Effector CD8-positive, alpha-beta T cell (primary cell): Measurements from ENCODE around the gene SERHL2.
"Not testable (repeated sequence)": the region's sequence is repeated elsewhere in the genome, so short reads cannot be mapped to it uniquely, and the experiment has no call there.

Source experiments
- DNase-seq: peaks from one replicate; lab custom pipeline; 2025; lab: John Stamatoyannopoulos, UW

Gene SERHL2

DNA sequence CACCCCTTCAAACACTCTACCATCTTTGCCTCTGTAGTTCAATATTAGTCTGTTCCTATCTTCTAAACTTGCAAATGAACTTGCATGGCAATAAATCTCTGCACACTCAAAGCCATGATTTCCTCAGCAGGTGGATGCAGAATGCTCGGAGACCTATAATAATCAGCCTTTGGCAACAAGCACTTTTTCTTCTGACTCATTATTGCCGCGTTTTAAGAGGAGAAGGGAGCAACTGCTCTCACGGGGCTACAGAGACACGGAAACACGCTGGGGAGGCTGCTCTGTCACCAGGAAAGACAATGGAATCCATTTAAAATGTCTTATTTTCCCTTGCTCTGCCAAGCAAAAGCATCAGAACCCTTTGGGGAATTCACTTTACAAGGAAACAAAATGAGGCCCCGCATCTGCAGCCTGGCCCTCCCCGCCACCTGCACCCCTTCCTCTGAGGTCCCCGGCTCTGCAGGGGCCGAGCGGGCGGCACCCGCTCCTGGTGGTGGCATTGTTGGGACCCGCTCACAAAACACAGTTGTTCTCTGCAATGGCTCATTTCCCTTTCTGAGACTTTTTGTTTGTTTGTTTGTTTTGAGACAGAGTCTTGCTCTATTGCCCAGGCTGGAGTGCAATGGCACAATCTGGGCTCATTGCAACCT is 18.5 kb upstream of the SERHL2 start:
- DNase-seq: not testable (repeated sequence)

DNA sequence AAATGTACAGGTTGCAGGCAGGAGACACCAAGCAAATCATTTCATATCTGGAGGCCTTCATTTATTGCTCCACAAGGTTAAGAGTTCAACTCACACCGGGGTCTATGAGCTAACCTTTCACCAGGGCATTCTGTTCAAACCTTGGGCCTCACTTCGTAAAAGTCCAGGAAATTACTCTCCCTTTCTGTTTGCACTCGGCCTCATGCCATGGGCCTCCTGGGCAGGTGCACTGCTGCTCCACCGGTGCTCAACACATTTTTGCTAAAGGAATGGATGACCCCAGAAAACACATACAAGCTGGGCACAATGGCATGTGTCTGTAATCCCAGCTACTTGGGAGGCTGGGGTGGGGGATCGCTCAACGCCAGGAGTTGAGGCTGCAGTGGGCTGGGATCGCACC is 17.6 kb upstream of the SERHL2 start:
- DNase-seq: no peak

DNA sequence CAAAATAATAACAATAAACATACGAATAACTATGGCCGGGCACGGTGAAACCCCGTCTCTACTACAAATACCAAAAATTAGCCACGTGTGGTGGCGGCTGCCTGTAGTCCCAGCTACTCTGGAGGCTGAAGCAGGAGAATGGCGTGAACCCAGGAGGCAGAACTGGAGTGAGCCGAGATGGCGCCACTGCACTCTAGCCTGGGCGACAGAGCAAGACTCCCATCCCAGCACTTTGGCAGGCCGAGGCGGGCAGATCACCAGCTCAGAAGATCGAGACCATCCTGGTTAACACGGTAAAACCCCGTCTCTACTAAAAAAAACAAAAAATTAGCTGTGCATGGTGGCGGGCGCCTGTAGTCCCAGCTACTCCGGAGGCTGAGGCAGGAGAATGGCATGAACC is 17.1 kb upstream of the SERHL2 start:
- DNase-seq: not testable (repeated sequence)

DNA sequence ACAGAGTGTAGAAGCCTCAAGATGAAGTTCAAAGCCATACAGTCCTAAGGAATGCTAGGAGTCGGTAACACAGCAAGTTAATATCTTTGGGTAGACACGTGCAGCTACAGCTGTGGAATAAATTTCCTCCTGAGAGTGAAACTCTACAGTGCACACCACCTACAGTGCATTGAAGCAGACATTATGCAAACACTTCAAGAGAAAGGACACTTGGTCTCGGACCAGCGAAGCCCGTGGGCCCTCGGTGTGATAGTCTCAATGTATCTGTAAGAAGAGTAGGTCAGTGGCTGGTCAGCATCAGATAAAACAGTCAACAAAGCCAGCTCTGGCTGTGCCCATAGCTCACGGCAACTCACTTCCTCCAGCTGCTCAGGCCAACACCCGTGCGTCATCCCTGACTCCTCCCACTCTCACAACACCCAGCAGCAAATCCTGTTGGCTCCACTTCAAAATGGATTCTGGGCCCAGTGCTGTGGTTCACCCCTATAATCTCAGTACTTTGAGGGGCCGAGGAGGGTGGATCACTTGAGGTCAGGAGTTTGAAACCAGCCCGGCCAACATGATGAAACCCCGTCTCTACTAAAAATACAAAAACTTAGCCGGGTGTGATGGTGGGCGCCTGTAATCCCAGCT is 16.4 kb upstream of the SERHL2 start:
- DNase-seq: not testable (repeated sequence)

DNA sequence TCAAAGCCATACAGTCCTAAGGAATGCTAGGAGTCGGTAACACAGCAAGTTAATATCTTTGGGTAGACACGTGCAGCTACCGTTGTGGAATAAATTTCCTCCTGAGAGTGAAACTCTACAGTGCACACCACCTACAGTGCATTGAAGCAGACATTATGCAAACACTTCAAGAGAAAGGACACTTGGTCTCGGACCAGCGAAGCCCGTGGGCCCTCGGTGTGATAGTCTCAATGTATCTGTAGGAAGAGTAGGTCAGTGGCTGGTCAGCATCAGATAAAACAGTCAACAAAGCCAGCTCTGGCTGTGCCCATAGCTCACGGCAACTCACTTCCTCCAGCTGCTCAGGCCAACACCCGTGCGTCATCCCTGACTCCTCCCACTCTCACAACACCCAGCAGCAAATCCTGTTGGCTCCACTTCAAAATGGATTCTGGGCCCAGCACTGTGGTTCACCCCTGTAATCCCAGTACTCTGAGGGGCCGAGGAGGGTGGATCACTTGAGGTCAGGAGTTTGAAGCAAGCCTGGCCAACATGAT is 14.5 kb upstream of the SERHL2 start:
- DNase-seq: not testable (repeated sequence)

DNA sequence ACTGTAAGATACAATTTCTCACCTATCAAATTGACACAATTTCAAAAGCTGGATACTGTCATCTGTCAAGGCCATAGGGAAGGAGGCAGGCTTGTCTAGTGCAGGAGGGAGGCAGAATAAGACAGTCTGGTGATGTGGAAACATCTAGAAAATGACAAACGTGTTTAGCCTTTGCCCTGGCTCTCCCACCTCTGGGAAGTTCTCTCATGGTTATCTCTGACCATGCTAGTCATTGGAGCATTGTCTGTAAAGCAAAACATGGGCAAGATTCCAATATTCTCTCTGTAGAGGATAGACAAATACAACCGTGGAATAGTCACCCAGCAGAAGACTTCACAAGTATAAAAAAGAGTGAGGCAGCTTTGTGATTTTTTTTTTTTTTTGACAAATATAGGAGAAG is 9.1 kb upstream of the SERHL2 start:
- DNase-seq: no peak

DNA sequence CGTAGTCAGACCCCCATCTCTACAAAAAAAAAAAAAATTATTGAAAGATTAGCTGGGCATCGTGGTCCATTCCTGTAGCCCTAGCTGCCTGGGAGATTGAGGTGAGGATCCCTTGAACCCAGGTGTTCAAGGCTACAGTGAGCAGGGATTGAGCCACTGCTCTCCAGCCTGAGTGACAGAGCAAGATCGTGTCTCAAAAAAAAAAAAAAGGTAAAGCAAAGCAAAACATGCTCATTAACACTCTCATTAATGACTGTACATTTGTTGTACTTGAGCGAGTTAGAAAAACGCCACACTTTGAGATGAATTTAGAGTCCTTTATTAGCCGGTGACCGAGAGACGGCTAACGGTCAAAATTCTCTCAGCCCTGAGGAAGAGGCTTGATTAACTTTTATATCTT is 6.2 kb upstream of the SERHL2 start:
- DNase-seq: no peak

DNA sequence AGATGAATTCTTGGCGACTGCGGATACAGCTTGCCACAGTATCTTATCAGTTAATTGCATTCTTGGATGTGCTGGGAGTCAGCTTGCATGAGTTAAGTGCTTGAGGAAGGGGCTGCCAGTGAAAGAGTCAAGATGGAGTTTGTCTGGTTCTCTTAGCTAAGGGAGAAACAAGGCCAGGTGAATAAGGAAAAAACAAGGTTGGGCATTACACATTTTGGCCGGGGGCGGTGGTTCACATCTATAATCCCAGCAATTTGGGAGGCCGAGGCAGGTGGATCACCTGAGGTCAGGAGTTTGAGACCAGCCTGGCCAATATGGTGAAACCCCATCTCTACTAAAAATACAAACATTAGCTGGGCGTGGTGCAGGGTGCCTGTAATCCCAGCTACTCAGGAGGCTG is 5.6 kb upstream of the SERHL2 start:
- not testable (repeated sequence) for DNase-seq

DNA sequence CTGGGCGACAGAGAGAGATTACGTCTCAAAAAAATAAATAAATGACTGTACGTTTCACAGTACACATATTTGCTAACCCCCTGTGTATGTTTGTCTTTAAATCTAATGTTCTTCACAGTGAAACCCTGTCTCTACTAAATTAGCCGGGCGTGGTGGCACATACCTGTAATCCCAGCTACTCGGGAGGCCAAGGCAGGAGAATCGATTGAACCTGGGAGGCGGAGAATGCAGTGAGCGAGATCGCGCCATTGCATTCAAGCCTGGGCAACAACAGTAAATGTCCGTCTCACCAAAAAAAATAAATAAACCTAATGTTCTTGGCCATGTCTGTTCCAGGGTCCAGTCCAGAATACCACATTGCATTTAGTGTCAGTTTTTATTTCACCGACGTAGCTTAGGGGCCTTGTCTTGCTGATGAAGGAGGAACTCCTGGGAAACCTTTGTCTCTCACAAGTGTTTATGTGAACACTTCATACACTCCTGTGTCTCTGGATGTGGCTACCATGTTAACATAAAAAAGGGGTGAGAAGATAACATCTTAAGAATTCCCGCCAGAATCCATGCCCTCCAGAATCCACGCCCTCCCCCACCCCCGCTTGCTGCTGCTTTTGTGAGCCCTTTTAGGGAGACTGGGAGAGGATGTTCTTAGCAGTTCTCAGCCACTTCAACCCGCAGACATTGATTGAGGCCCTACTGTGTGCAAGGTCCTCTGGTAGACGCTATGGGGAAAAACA is 5.0 kb upstream of the SERHL2 start:
- no peak for DNase-seq

DNA sequence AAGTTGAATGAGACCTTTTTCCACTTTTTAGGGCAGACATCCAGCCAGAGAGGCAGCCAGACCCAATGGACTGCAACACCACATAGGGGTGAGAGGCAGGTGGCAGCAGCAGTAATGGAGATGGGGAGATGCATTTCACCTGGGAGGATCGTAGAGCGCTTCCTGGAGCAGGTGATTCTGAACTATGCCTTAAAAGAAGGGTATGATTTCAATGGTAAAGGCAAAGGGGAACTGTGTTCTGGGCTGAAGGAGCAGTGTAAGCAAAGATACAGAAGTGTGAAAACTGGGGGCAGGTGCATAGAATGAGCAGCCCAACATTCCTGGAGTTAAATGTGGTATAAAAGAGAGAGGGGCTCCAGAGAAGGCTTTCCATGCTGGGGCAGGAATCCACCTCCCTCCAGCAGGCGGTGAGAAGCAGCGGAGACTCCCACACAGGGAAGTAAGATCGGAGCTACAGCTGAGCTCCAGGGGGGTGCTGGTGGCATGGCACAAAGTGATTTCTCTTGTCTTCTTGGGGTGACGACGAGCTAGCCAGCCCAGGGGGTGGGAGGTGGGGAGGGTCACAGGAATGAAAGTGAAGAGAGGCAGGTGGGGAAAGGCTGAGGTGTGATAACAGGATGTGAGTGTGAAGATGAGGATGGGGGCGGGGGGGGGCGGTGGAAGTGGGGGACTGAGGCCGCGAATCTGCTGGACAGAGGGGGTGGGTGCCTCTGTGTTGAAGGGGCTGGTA is 4.3 kb upstream of the SERHL2 start:
- DNase-seq: no peak

DNA sequence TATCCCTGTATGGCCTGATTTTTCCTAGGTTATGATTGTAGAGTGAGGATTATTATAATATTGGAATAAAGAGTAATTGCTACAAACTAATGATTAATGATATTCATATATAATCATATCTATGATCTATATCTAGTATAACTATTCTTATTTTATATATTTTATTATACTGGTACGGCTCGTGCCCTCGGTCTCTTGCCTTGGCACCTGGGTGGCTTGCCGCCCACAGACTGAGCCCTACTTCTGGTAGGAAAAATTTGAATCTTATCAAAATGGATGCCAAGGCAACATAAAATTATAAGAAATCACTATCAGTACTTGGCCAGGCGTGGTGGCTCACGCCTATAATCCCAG is 1.5 kb upstream of the SERHL2 start:
- not testable (repeated sequence) for DNase-seq

DNA sequence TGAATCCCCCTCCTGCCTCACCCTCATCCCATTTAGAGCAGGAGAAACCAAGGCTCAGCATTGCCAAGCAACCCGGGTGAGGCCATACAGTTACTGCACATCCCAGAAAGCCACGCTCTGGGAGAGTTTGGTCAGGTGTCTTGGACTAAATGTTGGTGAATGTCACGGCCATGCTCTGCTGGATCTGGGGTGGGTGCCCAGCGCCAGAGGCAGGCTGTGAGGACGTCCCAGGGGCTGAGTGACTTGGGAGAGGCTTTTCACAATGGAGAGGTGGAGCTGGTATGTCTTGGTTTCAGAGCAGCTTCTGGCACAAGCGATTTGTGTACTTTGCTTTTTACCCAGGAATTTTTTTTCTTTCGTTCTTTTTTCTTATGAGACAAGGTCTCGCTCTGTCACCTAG is 6.6 kb downstream of the SERHL2 start:
- no peak for DNase-seq

DNA sequence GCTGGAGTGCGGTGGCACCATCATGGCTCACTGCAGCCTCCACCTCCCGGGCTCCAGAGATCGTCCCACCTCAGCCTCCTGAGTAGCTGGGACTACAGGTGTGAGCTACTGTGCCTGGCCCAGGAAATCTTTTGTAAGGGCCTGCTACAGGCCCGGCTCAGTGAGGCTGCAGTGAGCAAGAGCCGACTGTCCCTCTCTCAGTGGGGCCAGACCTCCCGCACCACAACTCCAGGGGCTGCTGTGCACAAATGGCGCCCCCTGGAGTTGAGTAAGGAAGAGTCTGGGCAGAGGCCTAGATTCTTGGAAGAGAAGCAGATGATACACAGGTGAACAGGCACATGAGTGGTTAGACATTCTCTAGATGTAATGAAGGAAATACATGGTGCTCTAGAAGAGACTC is 7.0 kb downstream of the SERHL2 start:
- no peak for DNase-seq

DNA sequence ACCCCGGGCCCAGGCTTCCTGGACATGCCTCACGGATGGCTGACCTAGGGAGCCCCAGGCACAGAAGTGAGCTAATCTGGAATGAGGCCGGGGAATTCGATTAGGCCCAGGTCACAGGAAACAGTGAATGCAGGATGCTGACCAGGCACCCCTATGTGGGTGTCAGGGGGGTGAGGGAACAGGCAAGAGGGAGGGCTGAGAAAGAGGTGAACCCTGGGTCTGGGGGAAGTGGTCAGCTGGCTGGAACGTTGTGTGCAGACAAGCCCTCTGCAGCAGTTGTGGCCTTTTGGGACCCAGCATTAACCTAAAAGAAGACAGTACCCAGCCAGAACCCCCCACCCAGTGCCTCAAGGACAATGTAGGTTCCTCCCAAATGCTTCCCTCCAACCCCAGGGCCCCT is 8.1 kb downstream of the SERHL2 start:
- DNase-seq: no peak

DNA sequence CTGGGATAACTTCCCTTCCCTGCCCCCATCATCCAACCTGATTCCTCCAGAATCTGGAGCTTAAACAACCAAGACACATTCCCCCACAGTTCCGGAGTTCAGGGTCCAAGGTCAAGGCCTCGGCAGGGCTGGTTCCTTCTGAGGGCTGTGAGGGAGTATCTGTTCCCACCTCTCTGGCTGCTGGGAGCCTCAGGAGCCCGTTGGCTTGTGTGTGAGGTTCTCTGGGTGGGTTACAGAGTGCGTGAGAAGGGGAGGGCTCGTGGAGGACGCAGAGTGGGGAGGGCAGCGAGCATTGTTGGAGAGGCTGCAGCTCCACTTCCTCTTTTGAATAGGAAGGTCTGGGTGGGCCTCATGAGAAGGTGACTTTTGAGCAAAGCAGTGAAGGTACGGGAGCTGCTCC is 8.5 kb downstream of the SERHL2 start:
- DNase-seq: no peak

DNA sequence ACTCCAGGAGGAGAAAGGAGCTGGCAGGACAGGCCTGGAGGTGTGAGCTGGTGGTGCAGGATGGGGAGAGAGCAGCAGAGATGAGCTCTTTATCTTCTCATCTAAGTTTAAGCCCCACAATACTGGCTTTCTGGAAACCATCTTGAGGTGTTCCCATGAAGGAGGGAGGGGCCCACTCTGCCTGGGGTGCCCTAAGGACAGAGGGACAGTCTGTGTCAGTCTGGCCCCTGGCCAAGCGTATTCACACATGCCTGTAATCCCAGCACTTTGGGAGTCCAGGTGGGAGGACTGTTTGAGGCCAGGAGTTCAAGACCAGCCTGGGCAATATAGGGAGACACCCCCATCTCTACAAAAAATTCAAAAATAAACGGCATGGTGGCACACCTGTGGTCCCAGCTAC is 8.9 kb downstream of the SERHL2 start:
- no peak for DNase-seq

DNA sequence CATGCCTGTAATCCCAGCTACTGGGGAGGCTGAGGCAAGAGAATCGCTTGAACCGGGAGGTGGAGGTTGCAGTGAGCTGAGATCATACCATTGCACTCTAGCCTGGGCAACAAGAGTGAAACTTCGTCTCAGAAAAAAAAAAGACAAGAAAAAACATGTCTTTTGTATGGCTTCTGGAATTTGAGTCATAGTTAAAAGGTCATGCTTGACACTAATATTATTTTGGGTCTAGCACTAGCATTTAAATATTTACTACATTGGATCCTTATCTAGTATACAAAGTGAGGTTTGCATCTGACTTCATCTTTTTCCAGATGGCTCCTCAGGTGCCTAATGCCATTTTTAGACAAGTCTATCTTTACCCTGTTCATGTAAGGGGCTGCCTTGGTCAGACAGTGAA is 10.2 kb downstream of the SERHL2 start:
- DNase-seq: not testable (repeated sequence)

DNA sequence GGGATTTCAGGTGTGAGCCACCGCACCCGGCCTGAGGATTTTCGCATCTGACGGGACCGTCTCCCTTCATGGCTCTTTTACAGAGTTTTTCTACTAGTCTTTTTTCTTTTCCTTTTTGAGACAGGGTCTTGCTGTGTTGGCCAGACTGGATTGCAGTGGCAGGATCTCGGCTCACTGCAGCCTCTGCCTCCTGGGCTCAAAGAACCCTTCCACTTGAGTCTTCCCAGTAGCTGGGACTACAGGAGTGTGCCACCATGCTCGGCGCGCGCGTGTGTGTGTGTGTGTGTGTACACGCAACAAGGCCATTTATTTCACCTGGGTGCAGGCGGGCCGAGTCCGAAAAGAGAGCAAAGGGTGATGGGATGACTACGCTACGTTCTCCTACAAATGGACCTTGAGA is 10.9 kb downstream of the SERHL2 start:
- no peak for DNase-seq

DNA sequence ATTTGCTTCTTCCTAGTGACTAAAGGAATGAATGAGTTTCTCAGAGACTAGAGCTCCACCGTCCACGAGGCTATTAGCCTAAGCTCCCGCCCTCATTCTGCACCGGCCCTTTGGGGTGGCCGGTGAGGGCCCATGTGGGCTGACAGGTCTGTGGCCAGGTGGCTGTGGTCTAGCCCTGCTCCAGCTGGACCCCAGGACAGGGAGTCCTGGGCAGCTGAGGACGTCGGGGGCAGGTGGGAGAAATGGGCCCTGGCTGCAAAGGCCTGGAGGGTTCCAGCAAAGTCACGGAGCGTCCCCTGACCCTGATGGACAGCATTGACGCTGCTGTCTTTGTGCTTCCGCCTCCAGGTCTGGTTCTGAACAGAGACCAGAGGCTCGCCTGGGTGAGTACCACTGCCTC is 12.2 kb downstream of the SERHL2 start:
- DNase-seq: no peak

DNA sequence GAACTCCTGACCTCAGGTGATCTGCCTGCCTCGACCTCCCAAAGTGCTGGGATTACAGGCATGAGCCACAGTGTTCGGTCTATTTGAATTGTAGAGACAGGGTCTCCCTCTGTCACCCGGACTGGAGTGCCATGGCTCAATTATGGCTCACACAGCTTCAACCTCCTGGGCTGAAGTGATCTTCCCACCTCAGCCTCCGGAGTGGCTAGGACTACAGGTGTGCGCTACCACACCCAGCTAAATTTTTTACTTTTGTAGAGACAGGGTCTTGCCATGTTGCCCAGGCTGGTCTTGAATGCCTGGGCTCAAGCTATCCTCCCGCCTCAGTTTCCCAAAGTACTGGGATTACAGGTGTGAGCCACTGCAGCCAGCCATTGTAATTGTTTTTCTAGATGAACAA is 14.2 kb downstream of the SERHL2 start:
- not testable (repeated sequence) for DNase-seq

DNA sequence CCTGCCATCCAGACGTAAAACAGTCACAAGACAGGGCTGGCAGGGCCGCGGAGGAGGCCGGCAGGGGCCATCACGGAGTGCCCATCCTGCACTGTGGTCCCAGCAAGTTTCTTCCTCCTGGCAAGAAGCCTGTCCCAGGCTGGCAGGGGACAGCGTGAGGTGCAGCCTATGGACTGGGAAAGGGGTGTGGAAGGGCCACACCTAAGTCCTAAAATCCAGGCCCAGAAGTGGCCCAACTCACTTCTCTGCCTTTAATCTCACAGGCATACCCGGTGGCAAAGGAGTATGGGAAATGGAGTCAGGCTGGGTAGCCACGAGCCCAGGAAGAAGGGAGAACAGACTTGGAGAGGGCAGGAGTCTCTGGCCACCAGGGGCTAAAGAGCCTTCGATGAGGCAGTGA is 16.8 kb downstream of the SERHL2 start:
- not testable (repeated sequence) for DNase-seq

DNA sequence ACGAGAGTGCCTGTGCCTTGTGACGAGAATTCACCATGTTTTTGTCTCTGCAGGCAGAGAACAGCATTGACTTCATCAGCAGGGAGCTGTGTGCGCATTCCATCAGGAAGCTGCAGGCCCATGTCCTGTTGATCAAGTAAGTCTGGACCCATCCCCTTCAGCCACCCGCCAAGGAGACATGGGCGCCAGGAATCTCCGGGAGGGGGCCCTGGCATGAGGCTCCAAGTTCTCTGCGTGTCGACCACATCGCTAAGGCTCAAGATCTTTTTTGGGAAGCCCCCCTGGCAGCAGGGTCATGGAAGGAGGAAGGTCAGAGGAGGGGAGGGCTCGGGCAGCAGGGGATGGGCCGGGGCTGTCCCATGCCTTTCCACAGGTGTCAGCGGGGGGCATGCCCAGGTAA is 17.3 kb downstream of the SERHL2 start:
- DNase-seq: not testable (repeated sequence)
